CD4-positive, alpha-beta T cell treated with Interleukin-21 for 1 hour (primary cell): ENCODE data around the gene IFIT3.
"Not testable (repeated sequence)": the region's sequence is repeated elsewhere in the genome, so short reads cannot be mapped to it uniquely, and the experiment has no call there.

Experiments
- DNase-seq: peaks from one replicate; pipeline ENCODE4 v3.0.0-alpha.2; 2020

Gene IFIT3

GRCh38 chr10:89304446-89304845 lies 23.4 kb upstream of the IFIT3 start:
- no peak for DNase-seq

GRCh38 chr10:89304925-89305324 lies 22.9 kb upstream of the IFIT3 start:
- DNase-seq, result no peak

GRCh38 chr10:89305766-89306433 lies 21.9 kb upstream of the IFIT3 start:
- DNase-seq, result no peak

GRCh38 chr10:89306434-89307268 lies 21.1 kb upstream of the IFIT3 start:
- no peak for DNase-seq

GRCh38 chr10:89307269-89307577 lies 20.6 kb upstream of the IFIT3 start:
- DNase-seq, result no peak

GRCh38 chr10:89308266-89308665 lies 19.5 kb upstream of the IFIT3 start:
- no peak for DNase-seq

- no peak for DNase-seq
Measured at GRCh38 chr10:89308736-89309135, 19.1 kb upstream of the IFIT3 start.

- DNase-seq, result no peak
Measured at GRCh38 chr10:89309156-89310055, 18.4 kb upstream of the IFIT3 start.

- DNase-seq, result no peak
Measured at GRCh38 chr10:89310056-89310893, 17.5 kb upstream of the IFIT3 start.

- no peak for DNase-seq
Measured at GRCh38 chr10:89312973-89313372, 14.8 kb upstream of the IFIT3 start.

- no peak for DNase-seq
Measured at GRCh38 chr10:89314676-89315075, 13.1 kb upstream of the IFIT3 start.

- not testable (repeated sequence) for DNase-seq
Measured at GRCh38 chr10:89318047-89318446, 9.8 kb upstream of the IFIT3 start.

GRCh38 chr10:89325081-89325480 lies 2.7 kb upstream of the IFIT3 start:
- not testable (repeated sequence) for DNase-seq

GRCh38 chr10:89325856-89326255 lies 1.9 kb upstream of the IFIT3 start:
- not testable (repeated sequence) for DNase-seq

- no peak for DNase-seq
Measured at GRCh38 chr10:89329151-89329550, 1.4 kb downstream of the IFIT3 start.

GRCh38 chr10:89330014-89330413 lies 2.2 kb downstream of the IFIT3 start:
- DNase-seq, result not testable (repeated sequence)

- no peak for DNase-seq
Measured at GRCh38 chr10:89330537-89331212, 2.9 kb downstream of the IFIT3 start.

GRCh38 chr10:89331487-89332122 lies 3.8 kb downstream of the IFIT3 start:
- not testable (repeated sequence) for DNase-seq

GRCh38 chr10:89332123-89332633 lies 4.4 kb downstream of the IFIT3 start:
- DNase-seq, result peak; percentile 71

GRCh38 chr10:89335226-89335625 lies 7.4 kb downstream of the IFIT3 start:
- DNase-seq, result no peak

GRCh38 chr10:89336241-89336640 lies 8.4 kb downstream of the IFIT3 start:
- DNase-seq, result no peak
